IMR-90 (cell line): ENCODE data around the gene MYADML2. TPM values are rescaled to one million over a fixed set of nuclear protein-coding genes. Genes with fewer than 3 reads are reported as not detected.

Experiments used
- ATAC-seq: fragments of 200-7000 bp; cut with Tn5 transposase; 2 replicates; pipeline ENCODE4 v1.9.1; 2020; ENCODE audit warnings: low read depth, mild to moderate bottlenecking, moderate library complexity
- BruUV-seq: library from RNA; stranded (reverse); fragments of 400-500 nt; replicated peaks from 2 replicates; lab custom pipeline; 2021; lab: Mats Ljungman, UMichigan
- CTCF ChIA-PET: fragments of 300-600 bp; formaldehyde crosslinking; extraction: SDS; loops from one replicate; lab custom pipeline; 2021; ENCODE audit warnings: antibody characterized with exemption; lab: Yijun Ruan, JAX
- POLR2A ChIA-PET: fragments of 300-600 bp; sonication (Branson Sonifier 250); formaldehyde crosslinking; loops from one replicate; lab custom pipeline; 2022; ENCODE audit warnings: antibody characterized with exemption; ENCODE audit not compliant: unreplicated experiment; lab: Charles Lee
- DNase-seq: peaks from one replicate; pipeline ENCODE4 v3.0.0; 2013
- H2AFZ ChIP-seq: replicated peaks from 2 replicates; pipeline ENCODE3; 2013; ENCODE audit warnings: low read length, mild to moderate bottlenecking; ENCODE audit not compliant: poor library complexity
- H2AK5ac ChIP-seq: 2 replicates; pipeline ENCODE4 v1.6.1; 2013; ENCODE audit warnings: low read depth, low read length, inconsistent platforms
- H2AK9ac ChIP-seq: replicated peaks from 2 replicates; pipeline ENCODE3; 2013; ENCODE audit warnings: mild to moderate bottlenecking, low read depth, low read length, moderate library complexity; ENCODE audit not compliant: poor library complexity
- H2BK120ac ChIP-seq: 2 replicates; pipeline ENCODE4 v1.6.1; 2013; ENCODE audit warnings: low read depth, low read length, inconsistent platforms
- H2BK15ac ChIP-seq: 3 replicates; pipeline ENCODE4 v1.6.1; 2013; ENCODE audit warnings: low read depth, low read length, inconsistent platforms
- H2BK20ac ChIP-seq: 2 replicates; pipeline ENCODE4 v1.6.1; 2013; ENCODE audit warnings: low read depth, mild to moderate bottlenecking, inconsistent platforms, low read length, moderate library complexity
- H2BK5ac ChIP-seq: 2 replicates; pipeline ENCODE4 v1.6.1; 2013; ENCODE audit warnings: mild to moderate bottlenecking, low read depth, low read length, inconsistent platforms; ENCODE audit not compliant: poor library complexity, severe bottlenecking
- H3K14ac ChIP-seq: replicated peaks from 2 replicates; pipeline ENCODE4 v1.6.1; 2013; ENCODE audit warnings: low read depth, low read length, inconsistent platforms
- H3K18ac ChIP-seq: 2 replicates; pipeline ENCODE4 v1.6.1; 2013; ENCODE audit warnings: low read depth, low read length, control low read depth
- H3K23ac ChIP-seq: 2 replicates; pipeline ENCODE4 v1.6.1; 2013; ENCODE audit warnings: low read depth, low read length, inconsistent platforms
- H3K27ac ChIP-seq: 2 replicates; pipeline ENCODE4 v1.5.1; 2013; ENCODE audit warnings: mild to moderate bottlenecking, control low read depth, low read length; ENCODE audit not compliant: insufficient read depth
- H3K27me3 ChIP-seq: 2 replicates; pipeline ENCODE4 v1.6.1; 2013; ENCODE audit warnings: low read length; ENCODE audit not compliant: control insufficient read depth, insufficient read depth
- H3K36me3 ChIP-seq: 2 replicates; pipeline ENCODE4 v1.6.1; 2013; ENCODE audit warnings: low read length, mixed read lengths; ENCODE audit not compliant: control insufficient read depth, insufficient read depth
- H3K4ac ChIP-seq: 2 replicates; pipeline ENCODE4 v1.6.1; 2013; ENCODE audit warnings: low read depth, low read length, inconsistent platforms
- H3K4me1 ChIP-seq: 2 replicates; pipeline ENCODE4 v1.6.1; 2013; ENCODE audit warnings: low read length, mixed read lengths; ENCODE audit not compliant: control insufficient read depth, insufficient read depth
- H3K4me2 ChIP-seq: 2 replicates; pipeline ENCODE4 v1.6.1; 2013; ENCODE audit warnings: low read depth, mild to moderate bottlenecking, control low read depth, low read length, moderate library complexity
- H3K4me3 ChIP-seq: 2 replicates; pipeline ENCODE4 v1.5.1; 2013; ENCODE audit warnings: low read depth, mild to moderate bottlenecking, control low read depth, low read length, moderate library complexity; ENCODE audit not compliant: insufficient read depth
- H3K56ac ChIP-seq: 2 replicates; pipeline ENCODE4 v1.6.1; 2013; ENCODE audit warnings: low read length, inconsistent platforms; ENCODE audit not compliant: insufficient read depth; ENCODE audit errors: extremely low read depth
- H3K79me1 ChIP-seq, 2 experiments: 2 replicates each; pipeline ENCODE4 v1.6.1; 2013; ENCODE audit warnings: low read length in 2 of 2, inconsistent platforms in 1 of 2, low read depth in 1 of 2
- H3K9ac ChIP-seq: 2 replicates; pipeline ENCODE4 v1.6.1; 2013; ENCODE audit warnings: low read depth, low read length, control low read depth
- H3K9me1 ChIP-seq: 2 replicates; pipeline ENCODE4 v1.6.1; 2013; ENCODE audit warnings: low read length, inconsistent platforms; ENCODE audit not compliant: insufficient read depth
- H3K9me3 ChIP-seq: 2 replicates; pipeline ENCODE4 v1.6.1; 2013; ENCODE audit warnings: low read length; ENCODE audit not compliant: control insufficient read depth, insufficient read depth
- H4K20me1 ChIP-seq: 2 replicates; pipeline ENCODE4 v1.6.1; 2013; ENCODE audit warnings: low read length, inconsistent platforms; ENCODE audit not compliant: insufficient read depth
- H4K5ac ChIP-seq: 2 replicates; pipeline ENCODE4 v1.6.1; 2013; ENCODE audit warnings: mild to moderate bottlenecking, low read depth, low read length, control low read depth
- H4K8ac ChIP-seq, 2 experiments: 2 replicates each; pipeline ENCODE4 v1.6.1; 2013; ENCODE audit warnings: low read depth in 2 of 2, low read length in 2 of 2, control low read depth in 1 of 2, inconsistent platforms in 1 of 2
- H4K91ac ChIP-seq: 2 replicates; pipeline ENCODE4 v1.6.1; 2013; ENCODE audit warnings: low read depth, low read length, inconsistent platforms; ENCODE audit not compliant: insufficient read depth
- BHLHE40 ChIP-seq: fragments of 150-350 bp; IDR thresholded peaks from 2 replicates; pipeline ENCODE4 v1.6.1; 2016; ENCODE audit warnings: mild to moderate bottlenecking, low read depth, low read length
- CEBPB ChIP-seq: IDR thresholded peaks from 2 replicates; pipeline ENCODE4 v1.6.1; 2012; ENCODE audit warnings: low read depth, low read length, improper control_type of control experiment
- CHD1 ChIP-seq: IDR thresholded peaks from 2 replicates; pipeline ENCODE4 v1.6.1; 2012; ENCODE audit warnings: low read depth, low read length, improper control_type of control experiment
- CTCF ChIP-seq: conservative IDR thresholded peaks from 2 replicates; pipeline ENCODE4 v1.5.1; 2012; ENCODE audit warnings: mild to moderate bottlenecking, low read depth, low read length, improper control_type of control experiment
- ELK1 ChIP-seq: fragments of 150-350 bp; IDR thresholded peaks from 2 replicates; pipeline ENCODE4 v1.6.1; 2016; ENCODE audit warnings: low read depth, mild to moderate bottlenecking, low read length, moderate library complexity, borderline replicate concordance
- FOS ChIP-seq: fragments of 150-350 bp; IDR thresholded peaks from 2 replicates; pipeline ENCODE4 v1.6.1; 2016; ENCODE audit warnings: low read depth, low read length
- MAFK ChIP-seq: IDR thresholded peaks from 2 replicates; pipeline ENCODE4 v1.6.1; 2012; ENCODE audit warnings: low read depth, low read length, improper control_type of control experiment
- MAZ ChIP-seq: IDR thresholded peaks from 2 replicates; pipeline ENCODE4 v1.6.1; 2012; ENCODE audit warnings: low read depth, mild to moderate bottlenecking, low read length, improper control_type of control experiment, moderate library complexity, borderline replicate concordance
- MXI1 ChIP-seq: IDR thresholded peaks from 2 replicates; pipeline ENCODE4 v1.6.1; 2012; ENCODE audit warnings: low read depth, mild to moderate bottlenecking, low read length, moderate library complexity, borderline replicate concordance
- NFE2L2 ChIP-seq: fragments of 150-350 bp; IDR thresholded peaks from 2 replicates; pipeline ENCODE4 v1.6.1; 2016; ENCODE audit warnings: low read depth, mild to moderate bottlenecking, low read length
- POLR2A ChIP-seq: IDR thresholded peaks from 2 replicates; pipeline ENCODE4 v1.6.1; 2012; ENCODE audit warnings: mild to moderate bottlenecking, low read depth, low read length
- RAD21 ChIP-seq: IDR thresholded peaks from 2 replicates; pipeline ENCODE4 v1.6.1; 2012; ENCODE audit warnings: low read length, improper control_type of control experiment
- RCOR1 ChIP-seq: IDR thresholded peaks from 2 replicates; pipeline ENCODE4 v1.6.1; 2012; ENCODE audit warnings: mild to moderate bottlenecking, low read length, improper control_type of control experiment; ENCODE audit not compliant: insufficient replicate concordance
- RFX5 ChIP-seq: IDR thresholded peaks from 2 replicates; pipeline ENCODE4 v1.8.0; 2012; ENCODE audit warnings: low read depth, mild to moderate bottlenecking, low read length, moderate library complexity
- SMC3 ChIP-seq: fragments of 150-350 bp; IDR thresholded peaks from 2 replicates; pipeline ENCODE4 v1.6.1; 2016; ENCODE audit warnings: low read depth, mild to moderate bottlenecking, antibody characterized with exemption, low read length, moderate library complexity
- USF2 ChIP-seq: fragments of 150-350 bp; IDR thresholded peaks from 2 replicates; pipeline ENCODE4 v1.6.1; 2017; ENCODE audit warnings: mild to moderate bottlenecking, antibody characterized with exemption, low read length, low read depth
- WGBS, 2 experiments: methylation state at CpG; one replicate each; pipeline versions ENCODE4 v1.1.5 to v1.1.7; 2013; ENCODE audit warnings: missing lambda C conversion rate in 2 of 2; ENCODE audit not compliant: insufficient read length in 1 of 2; ENCODE audit errors: extremely low coverage in 2 of 2; 5-methylcytosine and 5-hydroxymethylcytosine counted together
- dilution Hi-C: fragments of 300-500 bp; cut with HindIII; formaldehyde crosslinking; loops from one replicate; pipeline ENCODE4 v1.14.3; 2018; ENCODE audit warnings: low sequenced_read_pairs; ENCODE audit not compliant: unreplicated experiment
- in situ Hi-C: fragments of 300-500 bp; cut with MboI; formaldehyde crosslinking; loops from 3 replicates; pipeline ENCODE4 v1.14.3; 2019; ENCODE audit warnings: low sequenced_read_pairs, inconsistent platforms, mixed read lengths
- intact Hi-C: fragments of 100-400 bp; cut with micrococcal nuclease; formaldehyde crosslinking; loops from 2 replicates; pipeline ENCODE4 v1.10.0; 2022
- polyA plus RNA-seq, 3 experiments: library from polyadenylated mRNA; depleted of rRNA; stranded (reverse); fragments of >200 nt; gene quantifications; 2 replicates each; pipeline ENCODE4 v1.2.3, GENCODE V29; 2012; ENCODE audit warnings: low replicate concordance in 1 of 3
- total RNA-seq: library from RNA; depleted of rRNA; stranded (reverse); fragments of >200 nt; gene quantifications from 2 replicates; pipeline ENCODE4 v1.2.3, GENCODE V29; 2012

MYADML2 gene
- total and polyA plus RNA-seq, 2 of the 4 experiments (the other 2 are of a cell fraction): not detected

GRCh38 chr17:81915331-81915730, 31.7 kb downstream of the MYADML2 start:
- Histone ChIP-seq H3K27me3 (no peaks in the 10 kb centered on the region), H2AK5ac (no peak overlapping the region), H4K91ac (no peak overlapping the region), H4K8ac (no peak overlapping the region), H3K4me1 (peaks cover 9% of the 10 kb centered on the region), H4K5ac (no peak overlapping the region), H2AK9ac (no peak overlapping the region), H3K23ac (no peak overlapping the region), H3K9me3 (no peaks in the 10 kb centered on the region), H2BK20ac (no peak overlapping the region), H2BK15ac (no peak overlapping the region), H3K79me1 (peaks cover 18 to 65% of the 10 kb centered on the region in 2 experiments), H3K18ac (no peak overlapping the region), H4K20me1 (peaks cover 59% of the 10 kb centered on the region), H3K4ac (no peak overlapping the region), H3K4me2 (no peak overlapping the region), H3K56ac (no peak overlapping the region), H3K4me3 (no peak overlapping the region), H3K14ac (no peak overlapping the region), H3K9ac (no peak overlapping the region), H3K9me1 (peaks cover 12% of the 10 kb centered on the region; the same call in 1 of the 2 replicates), H2BK120ac (no peak overlapping the region), H3K27ac (no peak overlapping the region), H2BK5ac (no peak overlapping the region), H3K36me3 (peaks cover 52% of the 10 kb centered on the region), H2AFZ (peak overlapping the region; percentile 43)
- ChIA-PET POLR2A (interaction anchor here (0.7 kb wide), 1 partner anchor 13 kb away, joined by 3 read pairs; the partner anchor contains the start of gene NPB), CTCF (no interaction called here)
- dilution Hi-C loops (no loop called here), in situ Hi-C loops (no loop called here), intact Hi-C loops (no loop called here)
- no peak for TF ChIP-seq RAD21
- no peak for TF ChIP-seq SMC3
- no peak for TF ChIP-seq CHD1
- TF ChIP-seq MAFK: no peak
- TF ChIP-seq RFX5: no peak
- no peak for TF ChIP-seq MXI1
- TF ChIP-seq ELK1: no peak
- no peak for TF ChIP-seq BHLHE40
- no peak for TF ChIP-seq CEBPB
- no peak for TF ChIP-seq NFE2L2
- no peak for TF ChIP-seq USF2
- TF ChIP-seq POLR2A: no peak
- TF ChIP-seq CTCF: no peak
- TF ChIP-seq RCOR1: no peak
- TF ChIP-seq FOS: no peak
- TF ChIP-seq MAZ: no peak
- no TSS peak for BruUV-seq
- ATAC-seq (no peak), DNase-seq (no peak)
- 95% methylated on average over 6 of the region's 12 CpGs; no CpG with 5 or more reads in 1 of the 2 experiments for WGBS, 2 experiments
